Sigmoid colon (tissue), 7 donors: ENCODE data around the gene KCTD2. TPM values are rescaled to one million over a fixed set of nuclear protein-coding genes. Genes with fewer than 3 reads are reported as not detected.
A peak's percentile ranks its signal among the peaks of the same experiment; 100 is the strongest.

Experiments
- DNase-seq: peaks from one replicate; pipeline ENCODE4 v3.0.0-alpha.2; 2019
- H3K27ac ChIP-seq, 4 donors: fragments of 200-600 bp; sonication (generic); one replicate each; pipeline ENCODE4 v1.5.1; 2016 to 2019; ENCODE audit warnings: mild to moderate bottlenecking in 1 of 4
- H3K27me3 ChIP-seq, 3 donors: fragments of 200-600 bp; sonication (generic); one replicate each; pipeline ENCODE4 v1.5.1; 2019; ENCODE audit warnings: mild to moderate bottlenecking in 1 of 3
- H3K36me3 ChIP-seq, 4 donors: fragments of 200-600 bp; sonication (generic); one replicate each; pipeline ENCODE4 v1.5.1; 2016 to 2019
- H3K4me1 ChIP-seq, 4 donors: fragments of 200-600 bp; sonication (generic); one replicate each; pipeline ENCODE4 v1.5.1; 2017 to 2019
- H3K4me3 ChIP-seq, 4 donors: fragments of 200-600 bp; sonication (generic); one replicate each; pipeline ENCODE4 v1.5.1; 2017 to 2019; ENCODE audit warnings: mild to moderate bottlenecking in 2 of 4, moderate library complexity in 1 of 4
- H3K9me3 ChIP-seq, 4 donors: fragments of 200-600 bp in 3 of 4; sonication (generic) in 3 of 4; one replicate each; pipeline versions ENCODE4 v1.5.1 to v1.6.1; 2013 to 2019
- CTCF ChIP-seq, 4 experiments: fragments of 450-650 bp in 3 of 4; fragments of 200-600 bp in 1 of 4; IDR thresholded peaks; one replicate each; pipeline ENCODE4 v1.5.1; 2016 to 2019; ENCODE audit warnings: antibody characterized with exemption in 4 of 4, mild to moderate bottlenecking in 3 of 4, moderate library complexity in 2 of 4
- EP300 ChIP-seq, 4 donors: sonication (generic); formaldehyde crosslinking; IDR thresholded peaks; one replicate each; pipeline ENCODE4 v1.6.1; 2017; ENCODE audit warnings: antibody characterized with exemption in 4 of 4
- POLR2A ChIP-seq, 2 donors: fragments of 450-650 bp; IDR thresholded peaks; one replicate each; pipeline ENCODE4 v1.6.1; 2016; ENCODE audit warnings: antibody characterized with exemption in 2 of 2, mild to moderate bottlenecking in 2 of 2, moderate library complexity in 2 of 2
- POLR2AphosphoS5 ChIP-seq, 4 donors: sonication (generic); formaldehyde crosslinking; IDR thresholded peaks; one replicate each; pipeline ENCODE4 v1.6.1; 2017; ENCODE audit warnings: antibody characterized with exemption in 4 of 4
- WGBS, 2 donors: extraction: QIAGEN DNeasy Blood & Tissue Kit; methylation state at CpG; one replicate each; pipeline ENCODE4 v1.1.7; 2013; 5-methylcytosine and 5-hydroxymethylcytosine counted together
- intact Hi-C: fragments of 100-400 bp; cut with DNase I; formaldehyde crosslinking; loops from one replicate; pipeline ENCODE4 v1.15.1; 2023
- polyA plus RNA-seq, 3 donors: library from polyadenylated mRNA; stranded (reverse); fragments of 200-250 nt; gene quantifications; one replicate each; pipeline ENCODE4 v1.2.3, GENCODE V29; 2013
- total RNA-seq, 4 donors: library from RNA; depleted of rRNA; stranded (reverse); fragments of >200 nt; gene quantifications; one replicate each; pipeline ENCODE4 v1.1.0, GENCODE V29; 2016
- donor health status: healthy with polysubstance abuse.
- donor health status: Bipolar disorder and iron deficiency.
- donor health status: healthy.

The KCTD2 gene
- total and polyA plus RNA-seq, 7 donors = 12.5 to 25.5 (median 21.3) TPM

GRCh38 chr17:75047398-75048098, 523 bp downstream of the KCTD2 start:
- intact Hi-C loops = loop anchor here (5.0 kb wide), 2 partner anchors 60 to 135 kb away; partner anchors contain the start of genes CDR2L and SUMO2
- whole genome bisulfite sequencing, 2 donors = 1% methylated on average over 38 of the region's 38 CpGs

GRCh38 chr17:75048249-75048878, 1.3 kb downstream of the KCTD2 start:
- no peak for TF ChIP-seq EP300 (IDR thresholded peaks at IDR 0.05)
- TF ChIP-seq POLR2AphosphoS5 (IDR thresholded peaks at IDR 0.05) = no peak
- TF ChIP-seq POLR2A (IDR thresholded peaks at IDR 0.05) = no peak
- TF ChIP-seq CTCF (IDR thresholded peaks at IDR 0.05) = no peak
- Histone ChIP-seq H3K36me3 (peaks cover 0 to 32% (median 7%) of the 10 kb centered on the region in 4 donors), H3K4me1 (peaks cover 0 to 35% (median 28%) of the 10 kb centered on the region in 4 donors), H3K9me3 (no peaks in the 10 kb centered on the region), H3K27me3 (no peaks in the 10 kb centered on the region), H3K27ac (peak overlapping the region; percentile 96 to 100 (median 98)), H3K4me3 (peak overlapping the region in 3 of 4 donors; percentile 78 to 99 (median 89))
- no peak for DNase-seq
- intact Hi-C loops = loop anchor here (5.0 kb wide), 2 partner anchors 61 to 134 kb away; partner anchors contain the start of genes CDR2L and SUMO2
- WGBS, 2 donors = 38 to 50% methylated on average over 5 of the region's 5 CpGs

More at GRCh38 chr17:75047398-75048098, 523 bp downstream of the KCTD2 start:
- peak; percentile 80 for DNase-seq
- Histone ChIP-seq H3K36me3 (peaks cover 0 to 24% (median 0%) of the 10 kb centered on the region in 4 donors), H3K9me3 (no peaks in the 10 kb centered on the region), H3K4me3 (peak overlapping the region; percentile 78 to 99 (median 92)), H3K27me3 (no peaks in the 10 kb centered on the region), H3K4me1 (peaks cover 0 to 35% (median 28%) of the 10 kb centered on the region in 4 donors), H3K27ac (peak overlapping the region; percentile 96 to 100 (median 98))
- no peak for TF ChIP-seq EP300 (IDR thresholded peaks at IDR 0.05)
- no peak for TF ChIP-seq POLR2A (IDR thresholded peaks at IDR 0.05)
- TF ChIP-seq CTCF (IDR thresholded peaks at IDR 0.05) = no peak
- TF ChIP-seq POLR2AphosphoS5 (IDR thresholded peaks at IDR 0.05) = no peak

GRCh38 chr17:75049057-75049456, 2.0 kb downstream of the KCTD2 start:
- Histone ChIP-seq H3K27me3 (no peaks in the 10 kb centered on the region), H3K27ac (peak overlapping the region; percentile 96 to 100 (median 98)), H3K4me1 (peaks cover 0 to 35% (median 28%) of the 10 kb centered on the region in 4 donors), H3K4me3 (no peak overlapping the region), H3K9me3 (no peaks in the 10 kb centered on the region), H3K36me3 (peaks cover 0 to 39% (median 12%) of the 10 kb centered on the region in 4 donors)
- intact Hi-C loops = loop anchor here (5.0 kb wide), 2 partner anchors 62 to 133 kb away; partner anchors contain the start of genes CDR2L and SUMO2
- DNase-seq = no peak
- TF ChIP-seq POLR2AphosphoS5 (IDR thresholded peaks at IDR 0.05) (no peak), EP300 (IDR thresholded peaks at IDR 0.05) (no peak), POLR2A (IDR thresholded peaks at IDR 0.05) (no peak), CTCF (IDR thresholded peaks at IDR 0.05) (no peak)
- 87 to 90% methylated on average over 5 of the region's 5 CpGs for WGBS, 2 donors

- H3K4me1 ChIP-seq = peaks cover 0 to 32% (median 28%) of the 10 kb centered on the region in 4 donors
- H3K36me3 ChIP-seq = peaks cover 0 to 46% (median 17%) of the 10 kb centered on the region in 4 donors
- no peak overlapping the region for H3K4me3 ChIP-seq
- no peak overlapping the region for H3K27ac ChIP-seq
- no peak for DNase-seq
- intact Hi-C loops = loop anchor here (5.0 kb wide), 2 partner anchors 62 to 133 kb away; partner anchors contain the start of genes CDR2L and SUMO2
- no peaks in the 10 kb centered on the region for H3K27me3 ChIP-seq
- no peak for TF ChIP-seq EP300 (IDR thresholded peaks at IDR 0.05)
- no peak for TF ChIP-seq POLR2AphosphoS5 (IDR thresholded peaks at IDR 0.05)
- no peak for TF ChIP-seq POLR2A (IDR thresholded peaks at IDR 0.05)
- TF ChIP-seq CTCF (IDR thresholded peaks at IDR 0.05) = no peak
- H3K9me3 ChIP-seq = no peaks in the 10 kb centered on the region
These were observed 2.7 kb downstream of the KCTD2 start for GRCh38 chr17:75049706-75050105.
